Parathyroid adenoma (tissue), 2 donors: ENCODE measurements around the gene DGKA.
A peak's percentile ranks its signal among the peaks of the same experiment; 100 is the strongest.

ENCODE experiments used
- H2AFZ ChIP-seq: fragments of 300-600 bp; sonication (generic); one replicate; pipeline ENCODE4 v1.7.0; 2017; ENCODE audit warnings: antibody characterized with exemption, mild to moderate bottlenecking
- H3K27ac ChIP-seq: fragments of 300-600 bp; sonication (generic); one replicate; pipeline ENCODE4 v1.7.0; 2017
- H3K27me3 ChIP-seq: fragments of 300-600 bp; sonication (generic); one replicate; pipeline ENCODE4 v1.7.0; 2017; ENCODE audit warnings: low read length; ENCODE audit not compliant: control insufficient read depth, insufficient read depth
- H3K36me3 ChIP-seq: fragments of 300-600 bp; sonication (generic); one replicate; pipeline ENCODE4 v1.7.0; 2017; ENCODE audit warnings: low read length; ENCODE audit not compliant: control insufficient read depth, insufficient read depth
- H3K4me1 ChIP-seq: fragments of 300-600 bp; sonication (generic); one replicate; pipeline ENCODE4 v1.7.0; 2017; ENCODE audit warnings: control low read depth
- H3K4me2 ChIP-seq: fragments of 300-600 bp; sonication (generic); one replicate; pipeline ENCODE4 v1.7.0; 2017; ENCODE audit warnings: low read length
- H3K4me3 ChIP-seq: fragments of 300-600 bp; sonication (generic); one replicate; pipeline ENCODE4 v1.7.0; 2017; ENCODE audit warnings: low read depth, low read length
- H3K79me2 ChIP-seq: fragments of 300-600 bp; sonication (generic); one replicate; pipeline ENCODE4 v1.7.0; 2017; ENCODE audit warnings: control low read depth
- H3K9ac ChIP-seq: fragments of 300-600 bp; sonication (generic); one replicate; pipeline ENCODE4 v1.7.0; 2017; ENCODE audit warnings: mild to moderate bottlenecking
- H3K9me3 ChIP-seq: fragments of 300-600 bp; sonication (generic); one replicate; pipeline ENCODE4 v1.7.0; 2017; ENCODE audit warnings: low read length; ENCODE audit not compliant: control insufficient read depth
- TF ChIP-seq, protein P1 (sequence below): fragments of 300-600 bp; sonication (generic); IDR thresholded peaks from one replicate; pipeline ENCODE4 v1.7.0; 2017; ENCODE audit warnings: antibody characterized with exemption, mild to moderate bottlenecking
- donor health status: primary hyperparathyroidism.

DGKA gene

DNA sequence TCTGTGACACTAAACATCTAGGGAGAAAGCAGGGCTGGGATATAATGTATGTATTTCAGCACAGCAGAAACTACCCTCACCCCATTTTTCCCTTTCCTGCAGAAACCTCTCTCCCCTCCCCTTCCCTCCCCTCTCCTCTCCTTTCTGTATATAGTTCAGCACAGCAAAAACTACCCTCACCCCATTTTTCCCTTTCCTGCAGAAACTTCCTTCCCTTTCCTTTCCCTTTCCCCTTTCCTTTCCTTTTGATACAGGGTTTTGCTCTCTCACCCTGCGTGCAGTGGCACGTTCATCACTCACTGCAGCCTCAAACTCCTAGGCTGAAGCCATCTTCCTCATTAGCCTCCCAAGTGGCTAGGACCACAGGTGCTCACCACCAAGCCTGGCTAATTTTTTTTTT, 32.8 kb downstream of the DGKA start:
- Histone ChIP-seq H3K4me1 (peaks cover 16% of the 10 kb centered on the region), H3K79me2 (no peaks in the 10 kb centered on the region), H3K9me3 (no peaks in the 10 kb centered on the region), H3K27ac (no peak overlapping the region), H3K36me3 (no peaks in the 10 kb centered on the region), H3K27me3 (no peaks in the 10 kb centered on the region), H2AFZ (no peak overlapping the region), H3K4me3 (no peak overlapping the region), H3K4me2 (no peak overlapping the region), H3K9ac (no peak overlapping the region)
- TF ChIP-seq, protein P1, sequence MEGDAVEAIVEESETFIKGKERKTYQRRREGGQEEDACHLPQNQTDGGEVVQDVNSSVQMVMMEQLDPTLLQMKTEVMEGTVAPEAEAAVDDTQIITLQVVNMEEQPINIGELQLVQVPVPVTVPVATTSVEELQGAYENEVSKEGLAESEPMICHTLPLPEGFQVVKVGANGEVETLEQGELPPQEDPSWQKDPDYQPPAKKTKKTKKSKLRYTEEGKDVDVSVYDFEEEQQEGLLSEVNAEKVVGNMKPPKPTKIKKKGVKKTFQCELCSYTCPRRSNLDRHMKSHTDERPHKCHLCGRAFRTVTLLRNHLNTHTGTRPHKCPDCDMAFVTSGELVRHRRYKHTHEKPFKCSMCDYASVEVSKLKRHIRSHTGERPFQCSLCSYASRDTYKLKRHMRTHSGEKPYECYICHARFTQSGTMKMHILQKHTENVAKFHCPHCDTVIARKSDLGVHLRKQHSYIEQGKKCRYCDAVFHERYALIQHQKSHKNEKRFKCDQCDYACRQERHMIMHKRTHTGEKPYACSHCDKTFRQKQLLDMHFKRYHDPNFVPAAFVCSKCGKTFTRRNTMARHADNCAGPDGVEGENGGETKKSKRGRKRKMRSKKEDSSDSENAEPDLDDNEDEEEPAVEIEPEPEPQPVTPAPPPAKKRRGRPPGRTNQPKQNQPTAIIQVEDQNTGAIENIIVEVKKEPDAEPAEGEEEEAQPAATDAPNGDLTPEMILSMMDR: no peak

DNA sequence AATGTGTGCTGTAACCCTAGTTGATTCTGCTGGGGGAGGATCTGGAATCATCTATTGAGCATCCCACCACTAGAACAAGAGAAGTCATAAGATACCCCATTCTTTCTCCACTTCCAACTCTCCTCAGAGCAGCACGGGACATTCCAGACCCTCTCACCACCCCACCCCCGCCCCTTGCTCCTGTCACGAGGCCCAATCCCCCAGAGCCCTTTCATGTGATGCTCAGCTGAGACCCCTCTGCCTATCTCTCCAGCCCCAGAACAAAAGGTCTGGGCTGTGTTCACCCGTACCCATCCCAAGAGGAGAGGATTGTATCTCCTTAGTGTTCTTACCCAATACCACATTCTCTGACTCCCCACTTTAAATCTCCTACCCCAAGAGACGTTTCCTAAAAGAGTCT, 34.3 kb downstream of the DGKA start:
- peaks cover 16% of the 10 kb centered on the region for H3K4me1 ChIP-seq
- H3K27me3 ChIP-seq: no peaks in the 10 kb centered on the region
- no peak overlapping the region for H3K4me3 ChIP-seq
- no peak overlapping the region for H3K4me2 ChIP-seq
- H3K9ac ChIP-seq: no peak overlapping the region
- no peaks in the 10 kb centered on the region for H3K79me2 ChIP-seq
- H3K36me3 ChIP-seq: no peaks in the 10 kb centered on the region
- no peak overlapping the region for H3K27ac ChIP-seq
- no peak overlapping the region for H2AFZ ChIP-seq
- TF ChIP-seq, protein P1: no peak
- no peaks in the 10 kb centered on the region for H3K9me3 ChIP-seq

DNA sequence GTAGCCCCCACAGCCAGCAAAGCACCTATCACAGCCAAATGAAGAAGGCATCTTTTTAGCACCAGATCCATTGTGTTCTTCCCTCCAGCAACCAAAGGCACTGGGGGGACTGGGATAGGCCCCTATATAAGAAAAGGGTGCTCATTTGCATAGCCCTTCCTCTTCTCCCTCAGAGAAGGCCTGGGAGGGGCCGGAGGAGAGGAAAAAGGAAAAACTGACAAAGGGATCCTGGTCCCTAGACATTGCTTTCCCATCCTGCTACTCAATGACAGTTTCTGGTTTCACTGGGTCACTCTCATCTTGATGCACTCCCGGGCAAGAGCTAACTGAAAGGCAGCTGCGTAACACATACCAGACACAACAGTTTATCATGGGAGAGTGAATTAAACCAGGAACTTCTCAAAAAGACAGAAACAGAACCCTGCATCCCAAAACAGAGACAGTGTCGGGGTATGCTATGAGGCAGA, 35.0 kb downstream of the DGKA start, which contains the start of gene PMEL:
Gene PMEL (minus strand): TSS at position 102 of the 467 bp plus-strand sequence. CDS start 31 bp downstream, at position 71.
- H3K27ac ChIP-seq: peak within 1 kb of the TSS; percentile 78
- no peaks in the 10 kb centered on the region for H3K27me3 ChIP-seq
- TF ChIP-seq, protein P1: no peak
- peak within 1 kb of the TSS; percentile 87 for H3K4me3 ChIP-seq
- no peaks in the 10 kb centered on the region for H3K36me3 ChIP-seq
- H3K4me1 ChIP-seq: peaks cover 16% of the 10 kb centered on the region
- H3K79me2 ChIP-seq: no peaks in the 10 kb centered on the region
- peak within 1 kb of the TSS; percentile 99 for H3K4me2 ChIP-seq
- H3K9me3 ChIP-seq: no peaks in the 10 kb centered on the region
- H3K9ac ChIP-seq: peak within 1 kb of the TSS; percentile 49
- H2AFZ ChIP-seq: peak within 1 kb of the TSS; percentile 100

- H3K36me3 ChIP-seq: no peaks in the 10 kb centered on the region
- no peaks in the 10 kb centered on the region for H3K27me3 ChIP-seq
- peak within 1 kb of the TSS; percentile 78 for H3K27ac ChIP-seq
- H3K9ac ChIP-seq: peak within 1 kb of the TSS; percentile 49
- peak within 1 kb of the TSS; percentile 100 for H2AFZ ChIP-seq
- H3K4me3 ChIP-seq: peak within 1 kb of the TSS; percentile 87
- H3K9me3 ChIP-seq: no peaks in the 10 kb centered on the region
- peak within 1 kb of the TSS; percentile 99 for H3K4me2 ChIP-seq
- no peaks in the 10 kb centered on the region for H3K79me2 ChIP-seq
- peaks cover 16% of the 10 kb centered on the region for H3K4me1 ChIP-seq
- TF ChIP-seq, protein P1: no peak
Observed at GRCh38 chr12:55966408-55967281, 35.7 kb downstream of the DGKA start, which contains the start of gene CDK2. CDK2 (plus strand) TSS chr12:55966830; CDS start chr12:55967009, 179 bp downstream.
